Stimulated activated CD4-positive, alpha-beta T cell treated with anti-CD3 and anti-CD28 coated beads, Interleukin-4, amount 100 ng/mL, for 24 hours (primary cell): ENCODE data around the gene TRMT1L.

Source experiments
- DNase-seq: peaks from one replicate; pipeline ENCODE4 v3.0.0-alpha.2; 2020

Gene TRMT1L

GRCh38 chr1:185111873-185112272 is 44.9 kb downstream of the TRMT1L start:
- no peak for DNase-seq

DNA sequence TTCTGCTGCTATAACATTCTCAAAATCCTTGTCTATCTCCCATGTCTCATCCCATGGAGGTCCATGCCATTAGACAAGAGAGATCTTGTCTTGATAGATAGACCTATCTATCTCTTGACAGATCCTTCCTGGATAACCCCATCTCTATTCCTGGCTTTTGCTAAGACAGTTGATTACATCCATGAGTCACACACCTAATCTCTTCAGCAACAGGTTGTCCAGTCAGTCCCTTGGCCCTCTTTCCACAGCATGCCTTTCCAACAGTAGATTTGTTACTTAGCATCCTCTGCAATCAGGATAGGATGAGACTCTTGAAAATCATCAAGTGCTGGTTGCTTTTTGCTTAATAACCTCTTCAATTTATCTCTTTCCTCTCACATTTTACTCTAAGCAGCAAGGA is 46.6 kb downstream of the TRMT1L start:
- DNase-seq = no peak

- DNase-seq = no peak
Observed at GRCh38 chr1:185108321-185108720, 48.4 kb downstream of the TRMT1L start.

DNA sequence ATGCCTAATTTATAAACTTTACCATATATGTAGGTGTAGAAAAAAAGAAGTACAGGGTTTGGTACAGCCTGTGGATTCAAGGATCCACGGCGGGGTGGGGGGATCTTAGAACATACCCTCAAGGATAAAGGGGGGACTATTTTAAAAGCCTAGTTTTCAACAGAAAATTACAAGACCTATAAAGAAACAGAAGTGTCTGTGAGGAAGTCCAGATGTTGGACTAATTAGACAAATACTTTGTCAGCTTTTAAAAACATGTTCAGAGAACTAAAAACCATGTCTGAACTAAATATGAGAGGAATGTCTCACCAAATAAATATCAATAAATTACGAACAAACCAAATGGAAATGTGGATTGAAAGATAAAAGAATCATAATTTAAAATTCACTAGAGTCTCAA is 51.6 kb downstream of the TRMT1L start:
- DNase-seq = no peak

DNA sequence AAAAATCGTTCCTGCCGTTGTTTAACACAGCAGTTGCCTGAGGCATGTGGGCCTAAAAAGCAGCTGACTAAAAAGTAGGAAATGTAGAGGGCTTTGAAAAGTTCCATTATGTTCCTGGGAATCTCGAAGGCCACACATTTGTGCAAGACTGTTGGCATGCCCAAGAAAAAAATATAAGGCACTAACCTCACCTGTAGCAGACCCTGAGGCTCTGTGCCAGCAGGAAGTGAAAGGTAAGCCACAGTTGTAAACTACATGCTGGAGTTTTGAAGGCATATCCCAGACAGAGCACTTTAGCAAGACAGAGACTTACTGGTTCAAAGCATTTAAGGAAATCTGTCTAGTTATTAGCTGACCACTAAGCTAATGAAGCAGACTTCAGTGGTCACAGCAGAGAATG is 52.7 kb downstream of the TRMT1L start:
- no peak for DNase-seq

- no peak for DNase-seq
Observed at GRCh38 chr1:185096531-185096930, 60.2 kb downstream of the TRMT1L start.

- DNase-seq = no peak
Observed at GRCh38 chr1:185094761-185095160, 62.0 kb downstream of the TRMT1L start.

- DNase-seq = no peak
Observed at GRCh38 chr1:185091480-185091879, 65.3 kb downstream of the TRMT1L start.

DNA sequence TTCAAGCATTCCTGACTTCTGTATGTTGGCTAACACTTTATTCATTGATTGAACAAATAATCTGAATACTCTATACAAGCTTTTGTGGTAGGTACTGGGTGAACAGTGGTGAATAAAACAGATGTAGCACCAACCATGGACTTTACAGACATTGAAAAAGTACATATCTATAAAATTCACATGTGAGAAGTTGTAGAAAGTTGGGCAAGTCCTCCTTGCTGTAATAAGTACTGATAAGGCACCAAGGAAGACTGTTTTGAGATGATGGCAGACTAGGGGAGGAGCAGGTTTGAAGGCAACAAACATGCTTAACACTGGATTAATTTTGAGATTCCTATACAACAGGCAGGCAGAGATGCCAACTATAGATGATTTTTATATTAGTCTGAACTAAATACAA is 69.0 kb downstream of the TRMT1L start:
- no peak for DNase-seq

GRCh38 chr1:185087101-185087500 is 69.7 kb downstream of the TRMT1L start:
- no peak for DNase-seq

GRCh38 chr1:185083818-185084217 is 72.9 kb downstream of the TRMT1L start:
- no peak for DNase-seq

DNA sequence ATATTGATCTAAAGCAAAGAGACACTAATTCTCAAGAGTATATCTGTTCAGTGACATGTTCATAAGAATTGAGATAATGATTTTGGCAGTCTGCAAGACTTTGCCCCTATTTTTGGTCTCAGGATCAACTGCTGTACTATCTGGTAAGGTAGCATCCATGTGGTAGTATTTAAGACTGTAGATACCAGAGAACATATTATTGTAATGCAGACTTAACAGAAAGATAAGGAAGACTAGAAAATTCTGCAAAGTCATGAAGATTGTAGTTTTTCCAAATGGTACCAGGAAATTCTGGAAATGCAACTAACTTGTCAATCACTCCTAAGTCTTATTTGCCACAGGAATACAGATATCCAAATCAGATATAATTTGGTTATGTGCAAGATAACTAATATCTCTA is 76.3 kb downstream of the TRMT1L start:
- no peak for DNase-seq

GRCh38 chr1:185077374-185077773 is 79.4 kb downstream of the TRMT1L start:
- no peak for DNase-seq

- DNase-seq = no peak
Observed at GRCh38 chr1:185075476-185075875, 81.3 kb downstream of the TRMT1L start.

- DNase-seq = no peak
Observed at GRCh38 chr1:185074307-185074706, 82.4 kb downstream of the TRMT1L start.

DNA sequence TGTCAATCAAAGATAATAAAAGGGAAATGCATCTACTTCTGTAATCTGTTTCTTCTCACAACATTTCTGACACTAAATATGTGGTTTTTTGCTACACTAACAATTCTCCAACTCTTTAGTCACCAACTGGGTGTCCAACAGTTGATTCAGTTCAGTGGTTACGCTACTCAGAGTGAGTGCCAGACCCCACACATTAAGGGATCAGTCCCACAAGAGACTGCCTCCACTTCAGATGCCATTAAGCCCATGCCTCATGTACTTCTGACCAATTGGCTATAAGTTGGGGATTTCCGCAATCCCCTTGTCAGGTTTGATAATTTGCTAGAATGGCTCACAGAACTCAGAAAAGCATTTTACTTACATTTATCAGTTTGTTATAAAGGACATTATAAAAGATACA is 83.0 kb downstream of the TRMT1L start:
- DNase-seq = no peak

GRCh38 chr1:185070051-185070450 is 86.7 kb downstream of the TRMT1L start:
- no peak for DNase-seq

DNA sequence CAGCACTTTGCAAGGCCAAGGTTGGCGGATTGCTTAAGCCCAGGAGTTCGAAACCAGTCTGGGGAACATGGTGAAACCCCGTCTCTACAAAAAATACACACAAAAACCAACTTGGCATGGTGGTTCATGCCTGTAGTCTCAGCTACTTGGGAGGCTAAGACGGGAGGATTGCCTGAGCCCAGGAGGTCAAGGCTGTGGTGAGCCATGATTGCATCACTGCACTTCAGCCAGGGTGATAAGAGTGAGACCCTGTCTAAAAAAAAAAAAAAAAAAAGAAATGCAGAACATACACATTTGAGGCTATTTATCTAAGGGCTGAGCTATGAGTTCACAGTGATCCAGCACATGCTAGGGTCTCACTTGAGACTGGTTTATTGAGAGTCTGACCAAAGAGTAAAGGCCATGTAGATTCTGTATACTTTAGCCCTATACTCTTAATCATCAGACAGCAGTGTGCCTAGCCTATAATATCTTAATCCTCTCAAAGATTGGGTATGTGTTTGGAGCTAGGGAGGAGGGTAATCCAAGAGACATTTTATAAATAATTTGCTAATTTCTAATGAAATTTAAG is 87.5 kb downstream of the TRMT1L start:
- no peak for DNase-seq

- no peak for DNase-seq
Observed at GRCh38 chr1:185068341-185068740, 88.4 kb downstream of the TRMT1L start.
